ENCODE results near the gene MTX1. TPM values are rescaled to one million over a fixed set of nuclear protein-coding genes. Genes with fewer than 3 reads are reported as not detected.
"Not testable (repeated sequence)": the region's sequence is repeated elsewhere in the genome, so short reads cannot be mapped to it uniquely, and the experiment has no call there.

The MTX1 gene
- 56.6 TPM for polyA plus RNA-seq (2013, experiment 1 of 2)
- polyA plus RNA-seq (2013, experiment 2 of 2) = 41.7 TPM

- peak within 1 kb of the TSS; percentile 100 for H3K27ac ChIP-seq (ENCODE audit: low read depth, low read length, severe bottlenecking)
- peak within 1 kb of the TSS; percentile 82 for H3K4me3 ChIP-seq (ENCODE audit: extremely low read depth, insufficient read depth, low read length, poor library complexity, severe bottlenecking)
- 0 to 1% methylated on average over 46 to 58 of the region's 64 CpGs for WGBS, 2 experiments (ENCODE audit: insufficient coverage in 2 of 2)
- no peaks in the 10 kb centered on the region for H3K9me3 ChIP-seq (ENCODE audit: control insufficient read depth, low read length)
- peaks cover 33% of the 10 kb centered on the region for H3K36me3 ChIP-seq (ENCODE audit: control insufficient read depth, insufficient read depth, low read length)
- H3K4me1 ChIP-seq (ENCODE audit: control insufficient read depth, insufficient read depth, low read length, poor library complexity, severe bottlenecking) = peaks cover 8% of the 10 kb centered on the region
Observed at GRCh38 chr1:155208541-155209311, at the start of gene MTX1. TSS of gene MTX1 (plus strand) at chr1:155208695. CDS start at chr1:155208805, 110 bp downstream.

- Histone ChIP-seq H3K4me1 (ENCODE audit: control insufficient read depth, insufficient read depth, low read length, poor library complexity, severe bottlenecking) (no peaks in the 10 kb centered on the region), H3K27ac (ENCODE audit: low read depth, low read length, severe bottlenecking) (no peak overlapping the region), H3K4me3 (ENCODE audit: extremely low read depth, insufficient read depth, low read length, poor library complexity, severe bottlenecking) (no peak overlapping the region), H3K36me3 (ENCODE audit: control insufficient read depth, insufficient read depth, low read length) (no peaks in the 10 kb centered on the region), H3K9me3 (ENCODE audit: control insufficient read depth, low read length) (no peaks in the 10 kb centered on the region)
- 88 to 89% methylated on average over 1 of the region's 1 CpG for WGBS, 2 experiments (ENCODE audit: insufficient coverage in 2 of 2)
Observed at GRCh38 chr1:155158991-155159390, 49.5 kb upstream of the MTX1 start.

- 92% methylated on average over 6 to 7 of the region's 8 CpGs for WGBS, 2 experiments (ENCODE audit: insufficient coverage in 2 of 2)
- no peaks in the 10 kb centered on the region for H3K36me3 ChIP-seq (ENCODE audit: control insufficient read depth, insufficient read depth, low read length)
- no peak overlapping the region for H3K4me3 ChIP-seq (ENCODE audit: extremely low read depth, insufficient read depth, low read length, poor library complexity, severe bottlenecking)
- no peaks in the 10 kb centered on the region for H3K9me3 ChIP-seq (ENCODE audit: control insufficient read depth, low read length)
- no peaks in the 10 kb centered on the region for H3K4me1 ChIP-seq (ENCODE audit: control insufficient read depth, insufficient read depth, low read length, poor library complexity, severe bottlenecking)
- no peak overlapping the region for H3K27ac ChIP-seq (ENCODE audit: low read depth, low read length, severe bottlenecking)
Observed at GRCh38 chr1:155160128-155160527, 48.4 kb upstream of the MTX1 start.

GRCh38 chr1:155162631-155163030 lies 45.9 kb upstream of the MTX1 start:
- H3K4me3 ChIP-seq (ENCODE audit: extremely low read depth, insufficient read depth, low read length, poor library complexity, severe bottlenecking); H3K9me3 ChIP-seq (ENCODE audit: control insufficient read depth, low read length); H3K4me1 ChIP-seq (ENCODE audit: control insufficient read depth, insufficient read depth, low read length, poor library complexity, severe bottlenecking); H3K36me3 ChIP-seq (ENCODE audit: control insufficient read depth, insufficient read depth, low read length); H3K27ac ChIP-seq (ENCODE audit: low read depth, low read length, severe bottlenecking): not testable (repeated sequence)
- WGBS, 2 experiments (ENCODE audit: insufficient coverage in 2 of 2) = 82 to 100% methylated on average over 3 of the region's 6 CpGs

GRCh38 chr1:155163785-155164184 lies 44.7 kb upstream of the MTX1 start:
- not testable (repeated sequence) for H3K27ac ChIP-seq (ENCODE audit: low read depth, low read length, severe bottlenecking); H3K36me3 ChIP-seq (ENCODE audit: control insufficient read depth, insufficient read depth, low read length); H3K4me3 ChIP-seq (ENCODE audit: extremely low read depth, insufficient read depth, low read length, poor library complexity, severe bottlenecking); H3K9me3 ChIP-seq (ENCODE audit: control insufficient read depth, low read length); H3K4me1 ChIP-seq (ENCODE audit: control insufficient read depth, insufficient read depth, low read length, poor library complexity, severe bottlenecking)
- WGBS, 2 experiments (ENCODE audit: insufficient coverage in 2 of 2) = 100% methylated on average over 1 of the region's 4 CpGs

GRCh38 chr1:155164625-155165024 lies 43.9 kb upstream of the MTX1 start:
- not testable (repeated sequence) for H3K27ac ChIP-seq (ENCODE audit: low read depth, low read length, severe bottlenecking); H3K36me3 ChIP-seq (ENCODE audit: control insufficient read depth, insufficient read depth, low read length); H3K9me3 ChIP-seq (ENCODE audit: control insufficient read depth, low read length); H3K4me1 ChIP-seq (ENCODE audit: control insufficient read depth, insufficient read depth, low read length, poor library complexity, severe bottlenecking); H3K4me3 ChIP-seq (ENCODE audit: extremely low read depth, insufficient read depth, low read length, poor library complexity, severe bottlenecking)
- WGBS, 2 experiments (ENCODE audit: insufficient coverage in 2 of 2) = 85 to 93% methylated on average over 5 of the region's 11 CpGs

GRCh38 chr1:155166051-155166470 lies 42.4 kb upstream of the MTX1 start:
- H3K27ac ChIP-seq (ENCODE audit: low read depth, low read length, severe bottlenecking) = no peak overlapping the region
- peaks cover 24% of the 10 kb centered on the region for H3K36me3 ChIP-seq (ENCODE audit: control insufficient read depth, insufficient read depth, low read length)
- H3K9me3 ChIP-seq (ENCODE audit: control insufficient read depth, low read length) = no peaks in the 10 kb centered on the region
- no peak overlapping the region for H3K4me3 ChIP-seq (ENCODE audit: extremely low read depth, insufficient read depth, low read length, poor library complexity, severe bottlenecking)
- 73 to 75% methylated on average over 8 of the region's 8 CpGs for WGBS, 2 experiments (ENCODE audit: insufficient coverage in 2 of 2)
- H3K4me1 ChIP-seq (ENCODE audit: control insufficient read depth, insufficient read depth, low read length, poor library complexity, severe bottlenecking) = no peaks in the 10 kb centered on the region

- WGBS, 2 experiments (ENCODE audit: insufficient coverage in 2 of 2) = 66 to 76% methylated on average over 15 to 17 of the region's 27 CpGs
- Histone ChIP-seq H3K4me1 (ENCODE audit: control insufficient read depth, insufficient read depth, low read length, poor library complexity, severe bottlenecking) (peaks cover under 1% of the 10 kb centered on the region), H3K36me3 (ENCODE audit: control insufficient read depth, insufficient read depth, low read length) (peaks cover 29% of the 10 kb centered on the region), H3K4me3 (ENCODE audit: extremely low read depth, insufficient read depth, low read length, poor library complexity, severe bottlenecking) (no peak overlapping the region), H3K27ac (ENCODE audit: low read depth, low read length, severe bottlenecking) (no peak overlapping the region), H3K9me3 (ENCODE audit: control insufficient read depth, low read length) (no peaks in the 10 kb centered on the region)
Observed at GRCh38 chr1:155166471-155167165, 41.9 kb upstream of the MTX1 start.

- Histone ChIP-seq H3K9me3 (ENCODE audit: control insufficient read depth, low read length) (no peaks in the 10 kb centered on the region), H3K36me3 (ENCODE audit: control insufficient read depth, insufficient read depth, low read length) (peaks cover 35% of the 10 kb centered on the region), H3K27ac (ENCODE audit: low read depth, low read length, severe bottlenecking) (no peak overlapping the region), H3K4me3 (ENCODE audit: extremely low read depth, insufficient read depth, low read length, poor library complexity, severe bottlenecking) (peak overlapping the region; percentile 28), H3K4me1 (ENCODE audit: control insufficient read depth, insufficient read depth, low read length, poor library complexity, severe bottlenecking) (peaks cover 7% of the 10 kb centered on the region)
- 21% methylated on average over 19 of the region's 28 CpGs for WGBS, 2 experiments (ENCODE audit: insufficient coverage in 2 of 2)
Observed at GRCh38 chr1:155167166-155168104, 41.1 kb upstream of the MTX1 start.

GRCh38 chr1:155168105-155168445 lies 40.4 kb upstream of the MTX1 start:
- H3K27ac ChIP-seq (ENCODE audit: low read depth, low read length, severe bottlenecking); H3K4me1 ChIP-seq (ENCODE audit: control insufficient read depth, insufficient read depth, low read length, poor library complexity, severe bottlenecking); H3K9me3 ChIP-seq (ENCODE audit: control insufficient read depth, low read length); H3K4me3 ChIP-seq (ENCODE audit: extremely low read depth, insufficient read depth, low read length, poor library complexity, severe bottlenecking): not testable (repeated sequence)
- H3K36me3 ChIP-seq (ENCODE audit: control insufficient read depth, insufficient read depth, low read length) = peaks cover 35% of the 10 kb centered on the region
- 74 to 83% methylated on average over 2 to 3 of the region's 4 CpGs for WGBS, 2 experiments (ENCODE audit: insufficient coverage in 2 of 2)

Measured in mesodermal cell (in vitro differentiated cells).